GM12872 (cell line): Measurements from ENCODE around the gene KLHL3.

Experiments used
- CTCF ChIP-seq: IDR thresholded peaks from 3 replicates; pipeline ENCODE4 v1.5.1; 2011; ENCODE audit warnings: low read depth, mild to moderate bottlenecking, low read length, moderate library complexity; ENCODE audit not compliant: insufficient read depth

The KLHL3 gene

GRCh38 chr5:137752905-137753690 is 17.2 kb upstream of the KLHL3 start:
- no peak for TF ChIP-seq CTCF

GRCh38 chr5:137751869-137752491 is 16.1 kb upstream of the KLHL3 start:
- peak; percentile 78 for TF ChIP-seq CTCF

GRCh38 chr5:137750436-137750835 is 14.5 kb upstream of the KLHL3 start:
- no peak for TF ChIP-seq CTCF

- TF ChIP-seq CTCF: no peak
Measured at GRCh38 chr5:137747848-137748247, 12.0 kb upstream of the KLHL3 start.

GRCh38 chr5:137743031-137743640 is 7.2 kb upstream of the KLHL3 start:
- TF ChIP-seq CTCF: peak; percentile 70

GRCh38 chr5:137741718-137742117 is 5.8 kb upstream of the KLHL3 start:
- no peak for TF ChIP-seq CTCF

- no peak for TF ChIP-seq CTCF
Measured at GRCh38 chr5:137739737-137740136, 3.8 kb upstream of the KLHL3 start.
